Measurements from ENCODE around the gene DENND2D. TPM values are rescaled to one million over a fixed set of nuclear protein-coding genes. Genes with fewer than 3 reads are reported as not detected.

DENND2D gene
- total and polyA plus RNA-seq, 2 donors (not counting 1 experiment from before 2014, with no cell fraction given) = 48.0 to 111 TPM

GRCh38 chr1:111199329-111199728, 1.1 kb downstream of the DENND2D start:
- H3K9me3 Mint-ChIP-seq (ENCODE audit: insufficient read depth) = no peaks in the 10 kb centered on the region
- intact Hi-C loops (cut with micrococcal nuclease) = loop anchor here (5.0 kb wide), 1 partner anchor 33 kb away; no protein-coding TSS in a partner anchor
- Histone ChIP-seq H3K79me2 (ENCODE audit: control insufficient read depth, insufficient read depth, low read length) (peaks cover 47% of the 10 kb centered on the region), H3K27me3 (replicated peaks in 1 of 4; ENCODE audit: control extremely low read depth in 1 of 4, control insufficient read depth in 3 of 4, insufficient read depth in 4 of 4, low read length in 3 of 4) (no peaks in the 10 kb centered on the region), H4K20me1 (ENCODE audit: control insufficient read depth, insufficient read depth, low read length, poor library complexity, severe bottlenecking) (no peaks in the 10 kb centered on the region), H3K36me3 (replicated peaks in 1 of 2; ENCODE audit: control extremely low read depth in 1 of 2, control insufficient read depth in 1 of 2, extremely low read depth in 1 of 2, insufficient read depth in 2 of 2, low read length in 1 of 2) (peaks cover 6 to 62% of the 10 kb centered on the region in 2 experiments), H3K4me3 (ENCODE audit: control extremely low read depth in 1 of 5, extremely low read depth in 1 of 5, insufficient read depth in 1 of 5, low read depth in 2 of 5, low read length in 4 of 5) (peak overlapping the region in 2 of 5 experiments; percentile 2 to 6), H3K4me1 (ENCODE audit: control insufficient read depth in 2 of 2, insufficient read depth in 2 of 2, low read length in 2 of 2) (peaks cover 48 to 92% of the 10 kb centered on the region in 2 donors), H2AFZ (ENCODE audit: insufficient read depth, low read depth, low read length, poor library complexity, severe bottlenecking) (no peak overlapping the region), H3K4me2 (replicated peaks; ENCODE audit: low read depth, low read length, poor library complexity, severe bottlenecking) (peak overlapping the region; percentile 29), H3K27ac (ENCODE audit: low read length in 2 of 2) (peak overlapping the region; percentile 21 to 50), H3K9ac (ENCODE audit: low read length) (no peak overlapping the region), H3K9me3 (ENCODE audit: control extremely low read depth in 1 of 3, control insufficient read depth in 2 of 3, insufficient read depth in 1 of 3, low read length in 2 of 3) (no peaks in the 10 kb centered on the region)
- ATAC-seq (ENCODE audit: low read depth) (no peak), DNase-seq (no peak)
- ChIA-PET CTCF (interaction anchor here (1.6 to 9.3 kb wide), 5 partner anchors 19 to 201 kb away, joined by 5 to 205 read pairs (median 13); no protein-coding TSS in a partner anchor), POLR2A (interaction anchor here (7.8 kb wide), 1 partner anchor 19 kb away, joined by 138 read pairs; no protein-coding TSS in a partner anchor)
- H3K27ac Mint-ChIP-seq = peak overlapping the region; percentile 84
- H3K4me3 Mint-ChIP-seq = peak overlapping the region; percentile 66
- H3K4me1 Mint-ChIP-seq = peaks cover 90% of the 10 kb centered on the region
- 83% methylated on average over 2 of the region's 3 CpGs for WGBS (ENCODE audit: insufficient coverage)
- no peaks in the 10 kb centered on the region for H3K27me3 Mint-ChIP-seq
- no peak for TF ChIP-seq EZH2 (IDR thresholded peaks at IDR 0.05; ENCODE audit: borderline replicate concordance, insufficient read depth, low read depth, low read length, poor library complexity, severe bottlenecking)
- TF ChIP-seq CTCF (IDR thresholded peaks at IDR 0.05) = no peak

DNA sequence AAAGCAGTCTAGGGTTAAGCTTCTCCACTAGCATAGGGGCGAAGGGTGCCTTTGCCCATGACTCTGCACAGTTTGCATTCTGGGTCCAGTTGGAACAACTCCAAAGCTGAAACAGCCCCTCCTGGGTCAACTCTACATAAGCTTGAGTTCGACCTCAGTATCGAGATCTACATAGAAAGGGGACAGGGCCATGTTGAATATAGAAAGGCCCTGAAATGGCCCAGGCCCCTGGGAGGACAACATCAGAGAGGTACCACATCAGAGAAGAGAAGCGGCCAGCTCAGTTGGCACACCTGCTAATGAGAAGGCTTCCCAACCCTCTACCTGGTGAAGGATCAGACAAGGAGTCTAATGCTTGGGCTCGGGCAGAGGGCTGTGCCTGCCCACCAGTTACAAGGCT, 1.6 kb downstream of the DENND2D start:
- Mint-ChIP-seq H3K27me3 (no peaks in the 10 kb centered on the region), H3K4me3 (peak overlapping the region; percentile 66), H3K4me1 (peaks cover 95% of the 10 kb centered on the region), H3K9me3 (ENCODE audit: insufficient read depth) (no peaks in the 10 kb centered on the region), H3K27ac (peak overlapping the region; percentile 84)
- intact Hi-C loops (cut with micrococcal nuclease) = loop anchor here (5.0 kb wide), 1 partner anchor 33 kb away; no protein-coding TSS in a partner anchor
- TF ChIP-seq CTCF (IDR thresholded peaks at IDR 0.05) (no peak), EZH2 (IDR thresholded peaks at IDR 0.05; ENCODE audit: borderline replicate concordance, insufficient read depth, low read depth, low read length, poor library complexity, severe bottlenecking) (no peak)
- H3K4me3 ChIP-seq (ENCODE audit: control extremely low read depth in 1 of 5, extremely low read depth in 1 of 5, insufficient read depth in 1 of 5, low read depth in 2 of 5, low read length in 4 of 5) = peak overlapping the region in 1 of 5 experiments; percentile 2
- DNase-seq (no peak), ATAC-seq (ENCODE audit: low read depth) (no peak)
- H2AFZ ChIP-seq (ENCODE audit: insufficient read depth, low read depth, low read length, poor library complexity, severe bottlenecking) = no peak overlapping the region
- no peaks in the 10 kb centered on the region for H4K20me1 ChIP-seq (ENCODE audit: control insufficient read depth, insufficient read depth, low read length, poor library complexity, severe bottlenecking)
- H3K27me3 ChIP-seq (replicated peaks in 1 of 4; ENCODE audit: control extremely low read depth in 1 of 4, control insufficient read depth in 3 of 4, insufficient read depth in 4 of 4, low read length in 3 of 4) = no peaks in the 10 kb centered on the region
- no peak overlapping the region for H3K4me2 ChIP-seq (replicated peaks; ENCODE audit: low read depth, low read length, poor library complexity, severe bottlenecking)
- H3K36me3 ChIP-seq (replicated peaks in 1 of 2; ENCODE audit: control extremely low read depth in 1 of 2, control insufficient read depth in 1 of 2, extremely low read depth in 1 of 2, insufficient read depth in 2 of 2, low read length in 1 of 2) = peaks cover 6 to 66% of the 10 kb centered on the region in 2 experiments
- ChIA-PET POLR2A (interaction anchor here (0.6 to 7.8 kb wide), 2 partner anchors 19 to 326 kb away, joined by 3 to 138 read pairs; no protein-coding TSS in a partner anchor), CTCF (interaction anchor here (1.1 to 9.3 kb wide), 10 partner anchors 20 to 552 kb away, joined by 3 to 205 read pairs (median 4); no protein-coding TSS in a partner anchor)
- no peak overlapping the region for H3K9ac ChIP-seq (ENCODE audit: low read length)
- H3K4me1 ChIP-seq (ENCODE audit: control insufficient read depth in 2 of 2, insufficient read depth in 2 of 2, low read length in 2 of 2) = peaks cover 53 to 97% of the 10 kb centered on the region in 2 donors
- peak overlapping the region in 1 of 2 donors; percentile 32 for H3K27ac ChIP-seq (ENCODE audit: low read length in 2 of 2)
- 72% methylated on average over 4 of the region's 5 CpGs for WGBS (ENCODE audit: insufficient coverage)
- peaks cover 44% of the 10 kb centered on the region for H3K79me2 ChIP-seq (ENCODE audit: control insufficient read depth, insufficient read depth, low read length)
- no peaks in the 10 kb centered on the region for H3K9me3 ChIP-seq (ENCODE audit: control extremely low read depth in 1 of 3, control insufficient read depth in 2 of 3, insufficient read depth in 1 of 3, low read length in 2 of 3)

All from B cell (primary cell).